Colon (tissue), 2 donors: ENCODE results near the gene MAT2B.
A peak's percentile ranks its signal among the peaks of the same experiment; 100 is the strongest.

Source experiments
- FAIRE-seq: peaks from 2 replicates; lab custom pipeline; 2012; peaks lifted over from hg19 to GRCh38; lab: Jason Lieb, UNC
- donor health status: control.
- donor health status: control.

Gene MAT2B

DNA sequence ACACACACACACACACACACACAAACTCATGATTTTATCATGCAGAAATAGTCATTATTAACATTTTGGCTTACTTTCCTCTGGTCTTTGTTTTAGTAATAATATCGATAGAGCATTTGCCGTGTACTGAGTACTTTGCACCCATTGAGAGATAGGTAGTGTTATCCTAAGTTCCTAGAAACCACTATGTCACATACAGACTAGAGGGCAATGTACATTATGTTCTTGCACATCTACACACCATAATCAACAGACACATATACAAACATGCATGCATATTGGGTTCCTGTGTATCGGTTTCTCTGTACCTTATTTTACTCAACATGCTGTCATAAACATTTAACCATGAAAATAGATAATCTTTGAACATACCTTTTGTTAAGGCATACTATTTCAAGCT, 45.7 kb downstream of the MAT2B start:
- no peak for FAIRE-seq

DNA sequence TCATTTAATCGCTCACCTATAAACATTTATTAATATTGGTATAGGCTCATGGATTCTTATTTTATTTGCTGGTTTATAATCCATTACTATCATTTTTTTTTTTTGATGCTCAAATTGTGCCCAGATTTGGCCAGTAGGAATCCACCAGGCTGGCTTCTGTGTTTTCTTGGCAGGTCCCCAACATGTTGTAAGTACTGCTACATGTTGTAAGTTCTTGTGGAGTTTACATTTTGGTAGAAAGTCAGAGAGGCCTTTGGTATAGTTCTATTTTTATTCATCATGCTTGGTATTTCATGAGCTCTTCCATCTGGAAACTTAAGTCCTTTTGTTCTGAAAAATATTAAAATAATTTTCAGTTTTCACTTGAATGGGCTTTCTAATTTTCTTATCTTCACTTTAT, 47.1 kb downstream of the MAT2B start:
- no peak for FAIRE-seq

DNA sequence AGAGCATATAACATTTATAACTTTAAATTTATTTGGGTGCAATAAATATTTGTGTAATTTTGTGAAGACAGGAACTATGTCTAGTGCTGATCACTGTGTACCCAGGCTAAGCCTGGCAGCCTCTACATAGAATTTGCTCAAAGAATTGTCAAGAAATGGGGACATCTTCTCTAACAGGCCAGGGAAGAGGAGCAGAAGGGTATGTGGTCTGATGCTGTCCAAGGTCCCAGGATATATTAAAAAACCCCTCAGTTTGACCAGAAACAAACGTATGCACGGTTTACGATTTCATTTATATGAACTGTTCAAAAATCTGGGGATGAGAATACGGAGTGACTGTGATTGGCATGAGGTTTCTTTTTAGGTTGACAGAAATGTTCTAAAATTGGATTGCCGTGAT, 55.9 kb downstream of the MAT2B start:
- FAIRE-seq = no peak

DNA sequence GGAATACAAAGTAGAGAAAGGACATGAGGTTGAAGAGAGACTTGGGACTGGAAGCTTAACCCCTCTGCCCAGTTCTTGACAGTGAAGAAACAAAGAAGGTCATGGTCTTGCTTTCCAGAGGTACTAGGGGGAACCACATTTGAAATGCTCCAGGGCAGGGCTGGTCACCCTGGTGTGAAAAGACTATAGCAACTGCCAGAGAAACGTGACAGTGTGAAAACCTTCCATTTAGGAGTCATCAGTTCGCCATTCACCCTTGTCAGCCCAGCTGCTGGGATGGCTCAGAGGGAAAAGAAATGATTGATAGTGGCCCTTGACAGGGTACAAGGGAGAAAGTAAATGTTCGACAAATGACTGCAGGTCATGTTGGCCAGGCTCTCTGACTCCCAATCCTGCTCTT, 56.7 kb downstream of the MAT2B start:
- no peak for FAIRE-seq

DNA sequence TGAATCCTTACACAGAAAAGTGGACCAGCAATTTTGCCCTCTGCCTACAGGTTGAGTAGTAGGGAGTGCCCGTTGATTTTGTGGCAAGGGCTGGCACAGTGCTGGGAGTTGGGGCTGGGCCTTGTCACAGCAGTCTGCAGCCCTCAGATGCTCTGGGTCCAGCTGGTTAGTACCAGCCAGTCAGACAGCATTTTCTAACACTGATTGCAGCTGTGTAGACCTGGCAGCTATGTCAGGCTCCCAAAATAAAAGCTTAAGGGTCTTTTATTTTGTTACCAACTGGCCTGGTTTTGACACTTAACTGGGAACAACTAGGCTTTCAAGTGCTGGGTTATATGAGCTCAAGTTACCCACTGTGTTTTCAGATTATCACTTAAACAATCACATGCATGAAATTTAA, 57.7 kb downstream of the MAT2B start:
- FAIRE-seq = no peak

DNA sequence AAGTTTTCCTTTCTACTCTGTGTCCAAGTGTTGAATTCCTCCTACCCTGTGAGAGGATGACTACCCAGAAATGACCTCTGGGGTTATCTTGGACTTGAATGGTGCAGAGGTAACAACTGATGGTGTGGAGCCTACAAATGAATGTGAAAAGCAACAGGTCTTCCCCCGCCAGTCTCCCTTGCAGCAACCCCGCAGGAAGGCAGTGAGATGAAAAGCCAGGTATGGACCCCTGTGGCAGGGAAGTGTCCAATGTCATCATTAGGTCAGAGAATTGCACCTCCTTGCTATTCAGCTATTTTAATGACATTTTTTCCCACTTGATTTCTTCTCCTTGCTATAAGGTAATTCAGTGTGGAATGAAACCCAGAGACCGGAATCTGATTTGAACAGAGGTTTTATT, 58.5 kb downstream of the MAT2B start:
- FAIRE-seq = no peak

DNA sequence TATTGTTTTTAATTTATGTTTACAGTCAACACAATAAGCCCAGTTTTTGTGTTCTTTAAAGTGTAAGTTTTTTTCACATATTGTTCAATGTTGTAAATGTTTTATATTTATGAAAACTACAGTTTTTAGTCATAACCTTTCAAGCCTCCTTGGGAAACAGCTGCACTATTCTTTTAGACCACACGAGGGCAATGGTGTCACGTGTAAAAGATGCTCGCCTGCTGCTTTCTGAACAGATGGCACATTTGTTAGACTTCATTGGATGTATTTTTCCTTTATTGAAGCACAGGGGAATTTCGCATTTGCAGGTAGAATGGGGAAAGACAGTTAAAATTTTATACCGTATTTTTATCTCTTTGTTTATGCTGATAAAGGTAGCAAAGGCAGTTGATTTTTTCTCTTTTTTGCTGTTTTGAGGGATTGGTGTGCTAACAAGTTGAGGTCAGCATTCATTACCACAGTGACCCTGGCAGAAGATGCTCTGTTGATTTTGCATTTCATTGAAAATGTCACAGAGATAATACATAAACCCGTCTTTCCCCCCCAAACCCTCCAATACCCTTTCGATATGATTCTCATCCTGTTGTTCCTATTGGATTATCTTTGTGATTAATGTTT, 59.0 kb downstream of the MAT2B start:
- FAIRE-seq = peak; percentile 65

DNA sequence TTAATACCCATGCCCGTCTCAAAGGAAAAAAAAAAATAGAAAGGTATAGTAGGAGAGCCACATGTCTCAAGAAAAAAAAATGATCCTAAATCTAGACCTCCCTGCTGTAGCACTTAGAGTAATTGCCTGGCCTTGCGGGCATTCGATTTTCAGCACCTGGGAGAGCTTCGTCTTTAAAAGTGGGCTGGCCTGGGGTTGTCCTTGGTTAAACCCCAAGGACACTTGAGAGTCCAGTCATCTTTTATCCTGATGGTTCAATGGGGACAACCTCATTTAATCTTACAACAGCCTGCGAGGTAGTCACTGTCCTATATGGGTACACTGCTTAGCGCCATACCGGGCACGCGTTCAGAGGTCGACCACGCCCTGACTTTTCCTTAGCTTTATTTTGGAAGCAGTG, 60.1 kb downstream of the MAT2B start:
- no peak for FAIRE-seq

DNA sequence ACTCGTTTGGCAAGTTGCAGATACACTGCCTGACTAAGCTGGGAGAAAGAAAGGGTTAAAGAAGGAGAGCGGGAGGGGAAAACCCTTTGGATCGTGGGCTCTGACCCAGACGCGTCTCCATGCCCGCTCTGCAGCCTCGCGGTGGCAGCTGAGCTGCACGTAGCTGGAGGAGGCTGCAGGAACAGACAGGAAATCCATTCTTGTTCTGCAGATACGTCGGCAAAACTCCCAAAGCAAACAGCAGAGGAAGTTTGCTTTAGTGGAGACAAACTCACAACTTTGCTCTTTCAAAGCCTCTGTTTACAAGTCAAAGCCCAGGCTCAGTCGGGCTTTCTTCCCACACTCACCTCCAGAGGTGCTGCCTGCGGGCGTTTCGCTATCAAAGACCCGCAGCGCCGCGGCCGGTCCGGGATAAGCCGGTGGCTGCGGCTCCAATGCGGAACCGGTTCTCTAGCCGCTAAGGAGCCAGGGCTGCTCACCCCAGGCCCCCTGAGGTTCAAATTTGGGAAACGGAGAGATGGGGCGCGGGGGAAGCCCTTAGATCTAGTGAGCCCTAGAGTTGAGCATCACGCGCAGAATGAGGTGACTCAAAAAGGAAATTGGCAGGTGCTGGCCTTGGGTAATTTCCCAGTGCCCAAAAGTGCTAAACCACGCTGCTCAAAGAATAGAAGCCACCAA, 60.7 kb downstream of the MAT2B start:
- FAIRE-seq = no peak

DNA sequence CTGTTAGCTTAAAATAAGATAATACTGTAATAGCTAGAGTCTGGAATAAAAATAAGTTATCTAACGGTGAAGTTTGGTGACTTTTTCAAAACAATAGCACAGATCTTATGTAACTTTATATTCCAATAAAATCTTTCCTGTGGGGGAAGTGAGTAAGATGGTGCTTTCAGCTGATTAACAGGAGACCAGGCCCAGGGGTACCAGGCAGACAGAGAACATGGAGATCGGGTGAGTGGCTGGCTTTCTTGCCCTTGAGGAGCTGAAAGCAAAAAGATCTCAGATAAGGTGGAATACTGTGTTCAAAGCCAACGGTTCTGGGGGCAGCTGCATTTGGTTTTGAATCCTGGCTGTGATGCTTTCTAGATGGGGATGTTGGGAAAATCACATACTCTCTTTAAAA, 61.3 kb downstream of the MAT2B start:
- no peak for FAIRE-seq

DNA sequence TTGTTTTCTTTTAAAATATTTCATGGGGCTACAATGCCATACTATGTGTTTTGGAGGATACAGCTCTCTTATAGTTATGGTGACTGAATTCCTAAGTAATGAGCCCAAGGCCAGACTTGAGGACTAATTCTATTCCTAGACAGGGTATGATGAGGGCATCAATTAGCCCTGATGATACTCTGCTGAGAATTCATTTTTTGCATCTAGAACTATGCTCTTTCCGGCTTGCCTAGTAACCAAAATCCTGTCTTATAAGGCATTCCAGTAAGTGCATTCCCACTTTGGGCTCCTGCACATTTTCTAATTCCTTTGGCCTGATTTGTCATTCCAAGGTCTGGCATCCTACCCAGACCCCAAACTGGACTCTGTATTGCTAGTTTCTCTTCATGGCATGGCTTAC, 62.4 kb downstream of the MAT2B start:
- FAIRE-seq = no peak
